Endodermal cell (in vitro differentiated cells): Measurements from ENCODE around the gene CRACR2B. TPM values are rescaled to one million over a fixed set of nuclear protein-coding genes. Genes with fewer than 3 reads are reported as not detected.

Experiments used
- DNase-seq: peaks from one replicate; pipeline ENCODE4 v3.0.0-alpha.2; 2017
- H3K27ac ChIP-seq: 2 replicates; pipeline ENCODE4 v1.5.1; 2013; ENCODE audit warnings: mild to moderate bottlenecking, low read depth, low read length, moderate library complexity
- H3K27me3 ChIP-seq: 2 replicates; pipeline ENCODE4 v1.6.1; 2013; ENCODE audit warnings: mild to moderate bottlenecking, low read length, moderate library complexity; ENCODE audit not compliant: insufficient read depth, control insufficient read depth, poor library complexity, severe bottlenecking
- H3K36me3 ChIP-seq: 2 replicates; pipeline ENCODE4 v1.7.0; 2013; ENCODE audit warnings: mild to moderate bottlenecking, low read length, moderate library complexity; ENCODE audit not compliant: control insufficient read depth, insufficient read depth
- H3K4me1 ChIP-seq: one replicate; pipeline ENCODE4 v1.7.0; 2013; ENCODE audit warnings: low read length; ENCODE audit not compliant: control insufficient read depth, insufficient read depth
- H3K4me3 ChIP-seq: 2 replicates; pipeline ENCODE4 v1.5.1; 2013; ENCODE audit warnings: mild to moderate bottlenecking, low read length, moderate library complexity
- H3K9ac ChIP-seq: 2 replicates; pipeline ENCODE4 v1.6.1; 2013; ENCODE audit warnings: mild to moderate bottlenecking, low read length, moderate library complexity; ENCODE audit not compliant: poor library complexity, severe bottlenecking; ENCODE audit errors: extremely low read depth
- H3K9me3 ChIP-seq: 2 replicates; pipeline ENCODE4 v1.6.1; 2013; ENCODE audit warnings: mild to moderate bottlenecking, low read length, moderate library complexity; ENCODE audit not compliant: control insufficient read depth
- H3K27ac Mint-ChIP-seq: 2 replicates; pipeline ENCODE4 v1.8.0; 2020; ENCODE audit warnings: mixed read lengths
- H3K27me3 Mint-ChIP-seq: 2 replicates; pipeline ENCODE4 v1.8.0; 2021; ENCODE audit warnings: mild to moderate bottlenecking, mixed read lengths; ENCODE audit not compliant: insufficient read depth
- H3K36me3 Mint-ChIP-seq: 2 replicates; pipeline ENCODE4 v1.8.0; 2020; ENCODE audit warnings: low read depth, mixed read lengths
- H3K4me1 Mint-ChIP-seq: 2 replicates; pipeline ENCODE4 v1.8.0; 2020; ENCODE audit warnings: mixed read lengths
- H3K4me3 Mint-ChIP-seq: 2 replicates; pipeline ENCODE4 v1.8.0; 2020; ENCODE audit warnings: mild to moderate bottlenecking, moderate library complexity, mixed read lengths
- H3K9me3 Mint-ChIP-seq: 2 replicates; pipeline ENCODE4 v1.8.0; 2020; ENCODE audit warnings: mild to moderate bottlenecking, mixed read lengths
- CTCF ChIP-seq: fragments of 200-600 bp; sonication (generic); conservative IDR thresholded peaks from 2 replicates; pipeline ENCODE4 v1.5.0; 2021; ENCODE audit warnings: antibody characterized with exemption, mild to moderate bottlenecking
- WGBS, 2 experiments: methylation state at CpG; one replicate each; pipeline versions ENCODE4 v1.1.5 to v1.1.7; 2013; ENCODE audit warnings: missing lambda C conversion rate in 2 of 2, mixed read lengths in 1 of 2; ENCODE audit not compliant: insufficient coverage in 1 of 2, insufficient read length in 1 of 2; 5-methylcytosine and 5-hydroxymethylcytosine counted together
- total RNA-seq, 2 donors: library from RNA; stranded (reverse); fragmentation: NEBNext Ultra II Directional in 1 of 2; extraction: Animal tissue kit (Norgen Biotek cat#: 25700) in 1 of 2; gene quantifications; 2 replicates in 1 of 2; 3 replicates in 1 of 2; pipeline ENCODE4 v1.2.1, GENCODE V29; 2021

Gene CRACR2B
- total RNA-seq, 2 donors from 2014 or later = 22.3 to 28.1 TPM

GRCh38 chr11:849951-850774 is 22.4 kb downstream of the CRACR2B start:
- peak overlapping the region; percentile 69 for H3K4me3 ChIP-seq
- Mint-ChIP-seq H3K27ac (no peak overlapping the region), H3K9me3 (no peaks in the 10 kb centered on the region), H3K36me3 (no peaks in the 10 kb centered on the region), H3K4me1 (peaks cover 4% of the 10 kb centered on the region), H3K4me3 (peak overlapping the region; percentile 53), H3K27me3 (peaks cover 7% of the 10 kb centered on the region)
- no peak overlapping the region for H3K27ac ChIP-seq
- peak overlapping the region; percentile 11 for H3K9ac ChIP-seq
- H3K36me3 ChIP-seq = no peaks in the 10 kb centered on the region
- H3K9me3 ChIP-seq = no peaks in the 10 kb centered on the region
- no peak for TF ChIP-seq CTCF
- peaks cover 20% of the 10 kb centered on the region for H3K4me1 ChIP-seq
- peak; percentile 74 for DNase-seq
- WGBS, 2 experiments = 2 to 3% methylated on average over 44 to 97 of the region's 97 CpGs
- H3K27me3 ChIP-seq = no peaks in the 10 kb centered on the region

- H3K9me3 Mint-ChIP-seq = no peaks in the 10 kb centered on the region
- Histone ChIP-seq H3K27me3 (no peaks in the 10 kb centered on the region), H3K36me3 (no peaks in the 10 kb centered on the region), H3K4me1 (peaks cover 11% of the 10 kb centered on the region), H3K9ac (no peak overlapping the region), H3K27ac (no peak overlapping the region), H3K9me3 (no peaks in the 10 kb centered on the region), H3K4me3 (peak overlapping the region; percentile 69)
- 30 to 61% methylated on average over 4 to 28 of the region's 28 CpGs for WGBS, 2 experiments
- H3K27ac Mint-ChIP-seq = no peak overlapping the region
- peak; percentile 85 for DNase-seq
- H3K36me3 Mint-ChIP-seq = no peaks in the 10 kb centered on the region
- H3K4me3 Mint-ChIP-seq = peak overlapping the region; percentile 53
- TF ChIP-seq CTCF = peak; percentile 47
- peaks cover 4% of the 10 kb centered on the region for H3K4me1 Mint-ChIP-seq
- H3K27me3 Mint-ChIP-seq = peaks cover 7% of the 10 kb centered on the region
These were observed 23.4 kb downstream of the CRACR2B start for GRCh38 chr11:850775-851763.

- Mint-ChIP-seq H3K9me3 (no peaks in the 10 kb centered on the region), H3K27ac (no peak overlapping the region), H3K4me1 (peaks cover 7% of the 10 kb centered on the region), H3K4me3 (no peak overlapping the region), H3K36me3 (peaks cover 3% of the 10 kb centered on the region), H3K27me3 (peaks cover 5% of the 10 kb centered on the region)
- Histone ChIP-seq H3K9me3 (no peaks in the 10 kb centered on the region), H3K4me1 (peaks cover 9% of the 10 kb centered on the region), H3K27ac (no peak overlapping the region), H3K27me3 (no peaks in the 10 kb centered on the region), H3K36me3 (no peaks in the 10 kb centered on the region), H3K9ac (no peak overlapping the region), H3K4me3 (no peak overlapping the region)
- 83% methylated on average over 15 of the region's 15 CpGs; no CpG with 5 or more reads in 1 of the 2 experiments for WGBS, 2 experiments
- DNase-seq = no peak
- no peak for TF ChIP-seq CTCF
These were observed 25.0 kb downstream of the CRACR2B start for GRCh38 chr11:852762-853161.
